Neutrophil (primary cell): Measurements from ENCODE around the gene ATF1.

Source experiments
- H3K27ac ChIP-seq: fragments of 200-600 bp; sonication (generic); 2 replicates; pipeline ENCODE4 v1.5.1; 2016; ENCODE audit warnings: mild to moderate bottlenecking, moderate library complexity
- H3K27me3 ChIP-seq: fragments of 200-600 bp; sonication (generic); 2 replicates; pipeline ENCODE4 v1.6.0; 2016; ENCODE audit warnings: mild to moderate bottlenecking
- H3K36me3 ChIP-seq: fragments of 200-600 bp; sonication (generic); 2 replicates; pipeline ENCODE4 v1.5.1; 2017
- H3K4me1 ChIP-seq, 2 experiments: fragments of 200-600 bp in 1 of 2; sonication (generic) in 1 of 2; 1 replicate in 1 of 2; 2 replicates in 1 of 2; pipeline versions ENCODE4 v1.5.1 to v1.6.1; 2013 to 2016; ENCODE audit warnings: low read depth in 1 of 2, low read length in 1 of 2, mild to moderate bottlenecking in 1 of 2, moderate library complexity in 1 of 2; ENCODE audit not compliant: control insufficient read depth in 1 of 2, insufficient read depth in 1 of 2
- H3K4me3 ChIP-seq, 2 experiments: fragments of 200-600 bp in 1 of 2; sonication (generic) in 1 of 2; 1 replicate in 1 of 2; 2 replicates in 1 of 2; pipeline ENCODE4 v1.5.1; 2013 to 2016; ENCODE audit warnings: low read depth in 1 of 2, low read length in 1 of 2, mild to moderate bottlenecking in 1 of 2, moderate library complexity in 1 of 2
- H3K9me3 ChIP-seq: fragments of 200-600 bp; sonication (generic); 2 replicates; pipeline ENCODE4 v1.5.1; 2016
- TF ChIP-seq, protein P1 (sequence below): fragments of 200-600 bp; sonication (generic); IDR thresholded peaks from 2 replicates; pipeline ENCODE4 v1.5.1; 2016; ENCODE audit warnings: antibody characterized with exemption

The ATF1 gene

GRCh38 chr12:50778663-50779590, 15.0 kb downstream of the ATF1 start:
- no peaks in the 10 kb centered on the region for H3K9me3 ChIP-seq
- no peaks in the 10 kb centered on the region for H3K4me1 ChIP-seq
- no peak overlapping the region for H3K4me3 ChIP-seq
- TF ChIP-seq, protein P1, sequence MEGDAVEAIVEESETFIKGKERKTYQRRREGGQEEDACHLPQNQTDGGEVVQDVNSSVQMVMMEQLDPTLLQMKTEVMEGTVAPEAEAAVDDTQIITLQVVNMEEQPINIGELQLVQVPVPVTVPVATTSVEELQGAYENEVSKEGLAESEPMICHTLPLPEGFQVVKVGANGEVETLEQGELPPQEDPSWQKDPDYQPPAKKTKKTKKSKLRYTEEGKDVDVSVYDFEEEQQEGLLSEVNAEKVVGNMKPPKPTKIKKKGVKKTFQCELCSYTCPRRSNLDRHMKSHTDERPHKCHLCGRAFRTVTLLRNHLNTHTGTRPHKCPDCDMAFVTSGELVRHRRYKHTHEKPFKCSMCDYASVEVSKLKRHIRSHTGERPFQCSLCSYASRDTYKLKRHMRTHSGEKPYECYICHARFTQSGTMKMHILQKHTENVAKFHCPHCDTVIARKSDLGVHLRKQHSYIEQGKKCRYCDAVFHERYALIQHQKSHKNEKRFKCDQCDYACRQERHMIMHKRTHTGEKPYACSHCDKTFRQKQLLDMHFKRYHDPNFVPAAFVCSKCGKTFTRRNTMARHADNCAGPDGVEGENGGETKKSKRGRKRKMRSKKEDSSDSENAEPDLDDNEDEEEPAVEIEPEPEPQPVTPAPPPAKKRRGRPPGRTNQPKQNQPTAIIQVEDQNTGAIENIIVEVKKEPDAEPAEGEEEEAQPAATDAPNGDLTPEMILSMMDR = no peak
- no peak overlapping the region for H3K27ac ChIP-seq
- no peaks in the 10 kb centered on the region for H3K27me3 ChIP-seq
- H3K36me3 ChIP-seq = peaks cover 18% of the 10 kb centered on the region

DNA sequence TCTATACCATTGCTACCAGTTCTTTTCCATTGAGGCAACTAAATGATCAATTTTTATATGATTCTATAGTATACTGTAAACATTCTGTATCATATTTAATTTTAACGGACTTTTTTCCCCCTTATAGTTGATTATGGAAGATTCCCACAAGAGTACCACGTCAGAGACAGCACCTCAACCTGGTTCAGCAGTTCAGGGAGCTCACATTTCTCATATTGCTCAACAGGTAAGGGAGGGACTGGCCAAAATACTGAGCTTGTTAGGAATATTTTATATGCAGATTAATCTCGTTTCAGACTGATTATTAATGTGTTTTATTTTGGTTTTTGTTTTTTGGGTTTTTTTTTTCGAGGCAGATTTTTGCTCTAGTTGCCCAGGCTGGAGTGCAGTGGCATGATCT, 16.1 kb downstream of the ATF1 start:
- H3K4me1 ChIP-seq = no peaks in the 10 kb centered on the region
- H3K9me3 ChIP-seq = no peaks in the 10 kb centered on the region
- H3K4me3 ChIP-seq = no peak overlapping the region
- no peak overlapping the region for H3K27ac ChIP-seq
- H3K27me3 ChIP-seq = no peaks in the 10 kb centered on the region
- TF ChIP-seq, protein P1 = no peak
- peaks cover 18% of the 10 kb centered on the region for H3K36me3 ChIP-seq

- H3K27me3 ChIP-seq = no peaks in the 10 kb centered on the region
- no peak overlapping the region for H3K27ac ChIP-seq
- peaks cover 32% of the 10 kb centered on the region for H3K36me3 ChIP-seq
- H3K4me3 ChIP-seq = no peak overlapping the region
- H3K9me3 ChIP-seq = no peaks in the 10 kb centered on the region
- no peaks in the 10 kb centered on the region for H3K4me1 ChIP-seq
- TF ChIP-seq, protein P1 = no peak
Observed at GRCh38 chr12:50784501-50784900, 20.6 kb downstream of the ATF1 start.

GRCh38 chr12:50785406-50786001, 21.6 kb downstream of the ATF1 start:
- Histone ChIP-seq H3K27ac (no peak overlapping the region), H3K4me1 (no peaks in the 10 kb centered on the region)
- TF ChIP-seq, protein P1 = no peak

GRCh38 chr12:50786498-50787231, 22.8 kb downstream of the ATF1 start:
- H3K27ac ChIP-seq = no peak overlapping the region
- H3K4me1 ChIP-seq = no peaks in the 10 kb centered on the region
- H3K9me3 ChIP-seq = no peaks in the 10 kb centered on the region
- TF ChIP-seq, protein P1 = no peak
- H3K4me3 ChIP-seq = no peak overlapping the region
- H3K27me3 ChIP-seq = no peaks in the 10 kb centered on the region
- peaks cover 20% of the 10 kb centered on the region for H3K36me3 ChIP-seq

More at GRCh38 chr12:50785406-50786001, 21.6 kb downstream of the ATF1 start:
- Histone ChIP-seq H3K4me3 (no peak overlapping the region), H3K36me3 (peaks cover 32% of the 10 kb centered on the region), H3K9me3 (no peaks in the 10 kb centered on the region), H3K27me3 (no peaks in the 10 kb centered on the region)
